GM19463 (cell line): ENCODE data around the gene ZBED3.
A peak's percentile ranks its signal among the peaks of the same experiment; 100 is the strongest.
"Not testable (repeated sequence)": the region's sequence is repeated elsewhere in the genome, so short reads cannot be mapped to it uniquely, and the experiment has no call there.

Experiments
- ATAC-seq: cut with Tn5 transposase; IDR thresholded peaks from one replicate; pipeline ENCODE4 v1.9.1; 2021; ENCODE audit warnings: mild to moderate bottlenecking, moderate library complexity; ENCODE audit not compliant: unreplicated experiment

Gene ZBED3, protein sequence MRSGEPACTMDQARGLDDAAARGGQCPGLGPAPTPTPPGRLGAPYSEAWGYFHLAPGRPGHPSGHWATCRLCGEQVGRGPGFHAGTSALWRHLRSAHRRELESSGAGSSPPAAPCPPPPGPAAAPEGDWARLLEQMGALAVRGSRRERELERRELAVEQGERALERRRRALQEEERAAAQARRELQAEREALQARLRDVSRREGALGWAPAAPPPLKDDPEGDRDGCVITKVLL

DNA sequence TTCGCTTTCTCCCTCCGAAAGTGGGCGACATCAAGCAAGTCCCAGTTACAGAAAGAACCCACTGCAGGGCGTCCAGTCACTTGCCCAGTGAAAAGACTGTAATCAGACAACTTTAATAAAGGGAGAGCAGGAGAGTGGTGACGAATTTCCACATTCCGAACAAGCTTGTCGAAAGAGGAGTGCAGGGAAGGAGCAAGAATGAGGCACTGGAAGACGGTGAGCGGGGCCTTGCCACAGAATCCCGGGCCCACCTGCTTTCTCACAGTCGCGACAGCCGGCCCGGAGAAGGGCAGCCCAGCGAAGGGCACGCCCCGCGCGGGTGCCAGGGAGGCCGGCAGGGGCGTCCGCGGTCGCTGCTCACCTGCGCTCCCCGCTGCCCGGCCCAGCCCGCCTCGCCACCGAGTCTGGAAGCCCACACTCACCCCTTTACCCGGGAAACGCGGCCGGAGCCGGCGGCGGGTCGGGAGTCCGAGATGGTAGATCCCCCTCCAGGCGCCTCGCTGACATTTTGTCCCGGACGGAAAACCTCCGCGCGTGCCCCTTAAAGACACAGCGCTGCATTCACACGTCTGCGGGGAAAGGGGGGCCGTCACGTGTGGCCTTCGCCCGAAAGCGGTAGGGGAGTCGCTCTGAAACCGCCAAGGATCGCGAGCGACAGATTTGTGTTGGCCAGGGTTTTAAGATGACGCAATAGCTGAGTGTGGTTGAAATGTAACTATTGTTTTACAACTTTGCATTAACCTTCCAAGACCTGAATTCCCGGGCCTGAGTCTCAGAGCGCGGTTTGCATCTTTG is at the start of gene ZBED3:
Gene ZBED3, minus strand, starts transcription at position 597 of the 795 bp plus-strand sequence. CDS start 9,407 bp downstream, outside the sequence.
- ATAC-seq = peak; percentile 66

DNA sequence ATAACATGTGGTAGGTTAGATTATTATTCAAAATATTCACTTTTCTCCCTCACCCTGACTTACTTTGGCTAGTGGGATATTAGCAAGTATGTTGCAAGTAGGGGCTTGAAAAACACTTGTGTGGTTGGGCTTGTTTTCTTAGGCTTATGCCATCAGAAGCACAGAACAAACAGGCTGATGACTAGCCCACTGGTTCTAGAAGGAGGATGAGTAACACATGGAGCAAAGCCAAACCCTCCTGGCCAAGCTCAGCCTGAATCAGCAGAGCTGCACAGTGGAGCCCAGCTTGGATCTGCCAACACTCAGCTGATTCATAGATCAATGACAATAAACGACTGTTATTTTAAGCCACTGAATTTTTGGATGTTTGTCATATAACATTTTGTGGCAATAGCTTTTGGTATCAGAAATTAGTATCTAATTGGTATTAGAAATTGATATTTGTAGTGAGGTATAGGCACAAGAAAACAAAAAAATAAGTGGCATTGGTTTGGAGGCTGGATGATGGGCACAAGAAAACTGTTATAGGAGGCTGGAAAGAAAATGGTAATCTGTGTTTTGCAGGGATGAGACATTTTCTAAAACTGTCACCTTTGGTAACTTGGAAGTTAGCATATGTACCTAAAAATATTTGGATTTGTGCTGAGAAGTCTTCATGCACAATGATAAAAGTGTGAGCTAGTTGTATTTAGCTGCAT is 46.1 kb upstream of the ZBED3 start:
- ATAC-seq = no peak

DNA sequence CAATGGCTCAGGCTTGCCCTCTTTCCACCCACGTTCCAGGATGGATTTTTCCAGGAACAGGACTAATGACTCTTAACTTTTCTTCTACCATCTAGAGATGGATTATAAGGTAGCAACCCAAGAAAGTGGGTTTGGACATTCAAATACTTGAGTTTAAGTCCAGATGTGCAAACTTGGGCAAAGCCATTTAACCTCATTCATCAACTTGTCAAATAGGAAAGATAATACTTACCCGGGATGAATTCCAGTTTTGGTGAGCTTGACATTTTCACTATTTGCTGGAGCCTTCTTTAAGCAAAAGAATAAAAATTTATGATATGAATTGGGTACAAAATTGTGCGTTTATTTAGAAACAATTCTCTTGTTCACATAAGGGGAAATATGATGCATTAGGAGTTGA is 44.3 kb upstream of the ZBED3 start:
- ATAC-seq = no peak

DNA sequence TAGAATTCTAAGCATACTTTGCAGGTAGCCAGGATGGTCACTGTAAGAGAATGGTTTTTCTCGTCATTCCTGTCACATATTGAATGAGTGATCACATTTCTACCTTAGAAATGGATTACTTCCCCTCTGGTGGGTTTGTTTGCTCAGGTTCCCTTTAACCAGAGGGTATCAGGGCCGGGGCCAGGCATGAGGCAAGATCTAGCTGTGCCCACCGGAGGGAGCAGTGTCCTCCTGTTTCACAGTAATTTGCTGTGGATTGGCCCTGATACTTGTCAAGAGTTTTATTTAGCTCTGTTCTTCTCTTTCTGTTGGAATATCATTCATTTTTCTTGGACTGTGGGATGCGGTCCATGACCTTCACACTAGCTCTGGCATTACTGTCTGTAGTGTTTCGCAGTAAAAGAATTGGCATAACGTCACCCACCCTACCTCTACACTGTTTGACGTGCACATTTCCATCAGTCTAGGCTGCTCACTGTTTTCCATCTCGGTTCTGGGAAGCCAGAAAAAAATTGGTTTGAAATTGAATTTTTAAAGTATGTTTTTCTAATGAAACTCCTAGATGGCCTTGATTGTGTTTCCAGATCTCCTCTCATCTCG is 42.4 kb upstream of the ZBED3 start:
- ATAC-seq = no peak

DNA sequence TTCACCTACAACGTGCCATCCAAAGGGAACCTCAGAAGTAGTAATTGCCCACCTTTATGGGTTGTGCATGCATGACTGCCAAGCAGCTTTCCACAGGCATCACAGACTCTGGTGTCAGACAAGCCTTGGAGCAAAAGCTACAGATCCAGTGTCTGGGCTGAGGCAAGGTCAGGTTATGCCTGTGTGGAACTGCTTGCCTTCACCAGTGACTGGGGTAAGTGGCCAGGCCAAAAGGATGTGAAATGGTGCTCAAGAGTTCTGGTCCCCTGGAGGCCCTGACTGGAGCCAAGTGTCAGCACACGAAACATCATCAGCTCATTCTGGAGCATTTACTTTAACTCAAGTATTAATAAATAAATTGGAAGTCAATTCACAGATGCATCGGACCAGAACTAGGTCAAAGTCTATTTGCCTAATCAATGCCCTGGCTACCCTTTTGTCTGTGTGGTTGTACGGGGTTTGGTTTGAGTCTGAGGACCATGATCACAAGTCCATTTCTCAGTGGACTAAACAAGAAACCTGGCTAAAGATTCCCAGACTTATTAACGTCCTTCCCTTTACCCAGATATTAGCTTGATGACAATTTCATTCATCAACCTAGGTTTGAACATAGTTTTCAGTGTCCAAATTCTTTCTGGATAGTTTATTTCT is 41.5 kb upstream of the ZBED3 start:
- no peak for ATAC-seq

DNA sequence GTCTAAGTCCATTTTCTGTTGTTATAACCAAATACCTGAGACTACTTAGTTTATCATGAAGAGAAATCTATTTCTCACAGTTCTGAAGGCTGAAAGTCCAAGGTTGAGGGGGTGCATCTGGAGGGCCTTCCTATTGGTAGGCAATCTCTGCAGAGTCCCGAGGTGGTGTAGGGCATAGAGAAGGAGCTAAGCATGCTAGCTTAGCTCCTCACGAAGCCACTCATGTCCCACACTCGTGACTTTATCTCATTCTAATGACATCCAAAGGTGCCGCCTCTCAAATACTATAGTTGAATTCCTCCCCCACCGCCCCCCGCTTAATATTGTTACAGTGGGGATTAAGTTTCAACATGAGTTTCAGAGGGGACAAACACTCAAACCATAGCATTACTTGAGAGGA is 36.0 kb upstream of the ZBED3 start:
- ATAC-seq = no peak

DNA sequence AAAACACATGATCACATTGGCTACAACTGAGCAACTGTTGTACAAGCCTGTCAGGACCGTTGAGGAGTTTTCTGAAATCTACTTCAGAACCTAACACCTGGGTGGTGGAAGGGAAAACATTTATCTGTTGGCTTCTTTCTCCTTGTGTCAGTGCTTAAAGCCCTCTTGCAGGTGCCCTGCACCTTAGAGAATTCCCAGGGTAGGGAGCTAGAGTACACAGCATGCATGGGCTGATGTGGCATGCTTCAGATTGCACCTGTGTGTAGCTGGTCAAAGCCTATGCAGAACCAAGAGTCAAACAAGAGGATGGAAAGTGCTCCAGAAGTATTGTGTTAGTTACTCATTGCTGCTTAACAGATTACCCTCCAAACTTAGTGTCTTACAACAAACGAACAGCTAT is 33.6 kb upstream of the ZBED3 start:
- no peak for ATAC-seq

DNA sequence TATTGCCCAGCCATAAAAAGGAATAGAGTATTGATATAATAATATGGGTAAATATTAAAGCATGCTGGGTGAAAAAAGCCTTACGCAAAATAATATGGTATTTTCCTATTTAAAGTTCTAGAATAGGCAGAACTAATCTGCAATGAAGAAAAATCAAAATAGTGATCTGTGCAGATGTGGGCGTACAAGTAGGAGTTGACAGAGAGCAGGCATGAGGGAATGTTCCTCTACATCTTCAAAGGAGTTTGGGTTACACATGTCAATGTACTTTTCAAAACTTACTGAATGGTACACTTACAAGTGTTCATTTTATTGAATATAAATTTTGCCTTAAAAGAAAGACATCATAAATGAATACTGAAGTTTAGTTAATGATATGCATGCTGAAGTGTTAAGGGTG is 33.0 kb upstream of the ZBED3 start:
- no peak for ATAC-seq

DNA sequence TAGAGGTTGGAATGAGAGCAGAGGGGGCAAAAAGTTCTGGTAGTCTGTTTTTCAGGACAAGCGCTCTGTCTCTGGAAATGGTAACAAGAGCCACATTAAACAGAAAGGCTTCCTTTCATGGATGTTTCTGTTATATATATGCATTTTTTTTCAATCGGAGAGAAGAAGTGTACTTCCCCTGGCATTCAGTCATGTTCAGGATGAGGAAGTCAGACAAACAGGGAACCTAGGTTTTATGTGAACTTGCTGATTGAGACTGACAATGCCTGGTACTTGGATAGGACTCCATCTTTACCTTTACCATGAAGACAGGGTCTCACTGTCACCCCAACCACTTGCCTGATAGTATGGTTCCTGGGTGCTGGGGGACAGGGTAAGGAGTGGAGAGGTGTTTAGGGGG is 30.1 kb upstream of the ZBED3 start:
- no peak for ATAC-seq

DNA sequence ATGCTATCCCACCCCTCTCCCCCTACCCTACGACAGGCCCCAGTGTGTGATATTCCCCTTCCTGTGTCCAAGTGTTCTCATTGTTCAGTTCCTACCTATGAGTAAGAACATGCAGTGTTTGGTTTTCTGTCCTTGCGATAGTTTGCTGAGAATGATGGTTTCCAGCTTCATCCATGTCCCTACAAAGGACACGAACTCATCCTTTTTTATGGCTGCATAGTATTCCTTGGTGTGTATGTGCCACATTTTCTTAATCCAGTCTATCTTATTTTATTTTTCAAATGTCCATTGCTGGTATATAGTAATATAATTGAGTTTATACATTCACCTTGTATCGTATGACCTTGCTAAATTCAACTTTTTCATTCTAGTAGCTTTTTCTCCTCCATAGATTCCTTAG is 19.9 kb upstream of the ZBED3 start:
- ATAC-seq = not testable (repeated sequence)

DNA sequence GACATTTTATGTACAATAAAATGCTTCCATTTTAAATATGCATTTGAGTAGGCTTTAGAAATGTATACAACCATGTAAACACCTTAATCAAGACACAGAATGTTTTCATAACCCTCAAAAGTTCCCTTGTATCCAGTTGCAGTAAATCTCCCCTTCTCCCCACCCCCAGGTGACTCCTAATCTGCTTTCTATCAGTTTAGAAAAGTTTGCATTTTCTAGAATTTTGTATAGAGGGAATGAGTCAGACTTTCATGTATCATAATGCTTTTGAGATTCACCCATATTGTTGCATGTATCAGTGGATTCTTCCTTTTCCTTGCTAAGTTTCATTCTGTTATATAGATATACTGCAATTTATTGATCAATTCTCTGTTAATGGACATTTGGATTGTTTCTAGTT is 17.7 kb upstream of the ZBED3 start:
- no peak for ATAC-seq

DNA sequence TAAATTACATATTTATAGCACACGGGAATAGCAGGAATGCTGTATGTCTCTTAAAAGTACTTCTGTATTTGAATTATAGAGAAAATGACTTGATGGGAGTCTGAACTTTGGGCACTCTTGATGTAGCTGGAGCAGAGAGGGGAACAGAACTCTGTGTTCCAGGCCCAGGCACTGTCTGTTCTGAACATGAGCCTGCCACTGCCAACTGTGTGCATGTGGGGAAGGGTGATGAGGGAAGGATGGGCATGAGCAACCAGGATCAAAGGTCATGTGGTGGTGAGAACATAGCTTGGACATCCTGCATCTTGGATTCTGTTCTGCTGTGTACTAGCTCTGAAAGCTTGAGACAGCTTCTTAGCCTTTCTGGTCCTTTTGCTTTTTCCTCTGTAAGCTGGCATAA is 16.4 kb upstream of the ZBED3 start:
- no peak for ATAC-seq

DNA sequence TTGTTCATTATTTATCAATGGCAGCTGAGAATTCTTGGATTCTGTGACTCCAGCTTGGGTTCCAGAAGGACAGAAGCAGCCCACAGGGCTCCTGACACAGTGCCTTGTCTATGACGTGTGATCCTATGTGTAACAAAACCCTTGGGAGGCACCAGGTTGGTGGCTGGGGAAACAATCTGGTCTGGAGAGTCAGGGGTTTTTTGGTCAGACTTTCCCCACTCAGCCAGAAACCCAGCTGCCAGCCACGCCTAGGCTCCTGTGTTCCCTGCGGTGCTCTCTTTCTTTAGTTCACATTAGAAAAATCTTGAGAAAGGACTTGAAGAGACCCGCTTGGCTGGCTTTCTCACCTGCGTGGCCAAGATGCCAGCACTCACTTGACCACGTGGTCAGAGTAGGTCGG is 15.5 kb upstream of the ZBED3 start:
- ATAC-seq = no peak

DNA sequence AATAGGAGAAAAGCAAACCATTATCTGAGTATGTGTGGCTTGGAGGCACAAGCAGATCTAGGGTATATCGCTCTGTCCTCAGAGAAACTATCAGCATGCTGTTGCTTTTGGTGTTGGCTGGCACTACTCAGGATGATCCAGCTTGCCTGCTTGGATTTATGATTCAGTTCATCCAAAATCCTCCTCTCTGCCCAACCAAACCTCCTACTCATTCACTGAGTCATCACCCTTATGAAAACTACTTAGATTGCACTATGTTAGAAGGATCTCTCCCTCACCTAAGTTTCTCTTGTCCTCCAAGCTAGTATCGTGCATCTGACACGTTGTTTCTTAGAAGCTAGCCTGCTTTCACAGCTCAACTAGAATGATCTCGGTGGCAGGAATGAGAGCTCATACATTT is 14.2 kb upstream of the ZBED3 start:
- ATAC-seq = no peak

DNA sequence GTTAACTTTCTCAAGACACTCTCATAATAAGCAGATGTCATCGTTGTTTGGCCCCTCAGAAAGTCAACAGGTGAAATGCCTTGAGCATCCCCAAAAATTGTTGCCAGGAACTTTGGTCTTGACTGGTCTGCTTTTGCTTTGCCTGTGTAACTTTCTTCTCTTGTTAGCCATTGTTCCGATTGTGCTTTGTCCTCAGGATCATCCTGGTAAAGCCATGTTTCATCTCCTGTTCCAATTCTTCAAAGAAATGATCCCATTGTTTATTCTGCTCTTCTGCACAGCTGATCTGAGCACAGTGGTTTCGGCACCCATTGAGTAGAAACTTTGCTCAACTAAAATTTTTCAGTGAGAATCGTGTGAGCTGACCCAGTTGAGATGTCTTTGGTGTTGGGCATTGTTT is 8.1 kb upstream of the ZBED3 start:
- ATAC-seq = no peak

DNA sequence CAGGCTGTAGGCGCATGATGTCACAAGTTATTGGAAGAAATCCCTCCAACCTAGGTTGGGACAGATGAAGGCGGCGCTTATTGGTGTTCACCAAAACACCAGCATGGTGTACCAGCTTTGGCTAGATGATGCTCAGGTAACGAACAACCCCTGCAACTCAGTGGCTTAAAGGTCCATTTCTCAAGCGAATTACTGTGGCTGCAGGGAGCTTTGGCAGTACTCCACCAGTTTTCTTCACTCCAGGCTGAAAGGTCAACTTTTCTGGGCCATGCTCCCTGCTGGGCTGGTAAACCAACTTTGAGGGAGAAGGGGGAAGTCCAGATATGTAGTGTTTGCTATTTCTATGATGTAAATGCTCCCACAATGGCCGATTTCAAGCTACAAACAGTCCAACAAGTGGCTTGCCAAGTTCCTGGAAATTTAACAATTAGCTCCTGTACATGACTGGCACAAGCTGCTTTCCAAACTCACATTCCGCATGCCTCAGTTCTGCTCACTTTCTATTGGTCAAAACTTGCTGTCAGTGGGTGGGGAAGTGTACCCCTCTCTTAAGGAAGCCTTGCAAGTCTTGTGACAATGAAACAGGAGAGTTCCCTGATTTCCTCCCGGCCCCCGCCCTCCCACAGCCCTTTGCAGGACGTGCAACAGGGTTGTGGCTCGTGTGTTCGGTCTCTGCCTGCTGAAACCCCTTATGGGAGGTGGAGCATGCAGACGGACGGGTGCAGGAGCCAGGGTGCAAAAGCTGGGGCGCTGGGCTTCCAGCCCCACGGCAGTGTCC is 588 bp upstream of the ZBED3 start:
- peak; percentile 25 for ATAC-seq

DNA sequence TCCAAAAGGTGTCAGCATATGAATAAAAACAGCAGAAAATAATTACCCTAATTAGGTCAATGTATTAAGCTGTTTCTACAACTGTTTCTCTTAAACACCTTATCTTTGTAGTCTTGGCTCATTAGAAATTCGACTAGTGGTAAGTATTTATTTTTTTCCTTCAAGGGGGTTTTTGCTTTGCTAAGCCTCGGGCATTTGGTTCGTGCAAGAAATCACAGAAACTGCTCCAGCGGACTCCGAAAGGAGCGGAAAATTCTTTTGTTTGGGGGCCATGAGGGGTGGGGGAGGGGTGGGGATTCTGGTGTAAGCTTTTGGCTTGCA is 757 bp downstream of the ZBED3 start:
- no peak for ATAC-seq

DNA sequence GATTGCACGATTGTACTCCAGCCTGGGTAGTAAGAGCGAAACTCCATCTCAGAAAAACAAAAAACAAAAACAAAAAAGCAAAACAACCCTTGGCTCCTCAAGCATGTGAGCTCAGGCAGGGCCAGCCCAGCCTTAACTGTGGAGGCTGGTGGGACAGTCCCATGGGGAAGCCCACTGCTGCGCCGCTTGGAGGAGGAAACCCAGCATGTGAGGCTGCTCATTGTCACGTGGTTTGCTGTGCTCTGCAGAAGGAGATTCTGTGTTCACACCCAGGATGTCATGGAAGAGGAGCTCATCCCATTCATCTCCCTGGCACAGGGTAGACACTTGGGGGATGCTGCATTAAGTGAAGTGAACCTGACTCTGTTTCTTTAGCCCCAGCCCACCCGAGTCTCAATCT is 4.0 kb downstream of the ZBED3 start:
- no peak for ATAC-seq

DNA sequence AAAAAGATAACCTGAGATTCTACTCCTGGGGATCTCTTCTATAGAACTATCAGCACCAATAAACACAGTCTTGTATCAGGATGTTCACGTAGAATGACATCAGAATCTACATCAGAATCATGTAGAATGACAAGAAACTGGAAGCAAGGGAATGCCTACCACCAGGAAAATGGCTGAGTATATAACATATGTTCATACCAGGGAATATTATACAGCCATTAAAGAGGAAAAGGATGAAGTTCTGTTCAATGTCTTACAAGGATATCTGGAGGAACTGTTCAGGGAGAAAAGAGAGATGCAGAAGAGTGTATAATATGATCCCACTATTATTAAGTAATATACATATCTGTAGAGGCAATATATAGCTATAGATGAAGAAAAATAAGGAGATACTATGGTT is 4.8 kb downstream of the ZBED3 start:
- no peak for ATAC-seq

DNA sequence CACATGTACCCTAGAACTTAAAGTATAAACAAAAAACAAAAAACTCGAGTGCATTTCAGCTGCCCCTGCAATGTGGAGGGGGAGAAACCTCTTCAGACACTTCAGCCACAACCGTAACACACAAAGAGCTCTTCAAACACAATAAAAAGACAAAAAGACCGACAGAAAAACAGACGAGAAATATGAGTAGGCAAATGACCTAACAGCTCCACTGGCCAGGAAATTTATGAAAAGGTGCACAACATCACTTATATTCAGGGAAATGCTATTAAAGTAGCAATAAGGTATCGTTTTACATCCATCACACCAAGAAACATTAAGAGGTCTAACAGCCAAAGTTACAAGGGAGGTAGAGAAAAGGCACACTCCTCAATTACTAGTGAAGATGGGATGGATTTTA is 6.2 kb downstream of the ZBED3 start:
- no peak for ATAC-seq

DNA sequence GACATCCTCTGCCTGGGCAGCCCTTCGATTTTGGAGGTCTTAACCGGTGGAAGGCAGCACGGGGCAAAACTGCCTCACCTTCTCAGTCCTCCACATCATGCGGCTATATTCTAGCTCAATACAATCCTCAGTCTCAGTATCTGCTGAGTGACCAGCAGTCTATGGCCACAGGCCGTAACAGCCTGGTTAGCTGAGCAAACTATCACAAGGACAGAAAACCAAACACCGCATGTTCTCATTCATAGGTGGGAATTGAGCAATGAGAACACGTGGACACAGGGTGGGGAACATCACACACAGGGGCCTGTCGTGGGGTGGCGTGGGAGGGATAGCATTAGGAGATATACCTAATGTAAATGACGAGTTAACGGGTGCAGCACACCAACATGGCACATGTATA is 6.6 kb downstream of the ZBED3 start:
- ATAC-seq = not testable (repeated sequence)
